Thoracic aorta (tissue), 2 donors: ENCODE results near the gene RAPGEF4. TPM values are rescaled to one million over a fixed set of nuclear protein-coding genes. Genes with fewer than 3 reads are reported as not detected.

Experiments
- ATAC-seq: fragments of 150-250 bp; one replicate; pipeline ENCODE4 v1.8.0; 2017; ENCODE audit warnings: low read depth; ENCODE audit not compliant: insufficient number of reproducible peaks, low FRiP score
- DNase-seq: peaks from one replicate; pipeline ENCODE4 v3.0.0-alpha.2; 2020; ENCODE audit warnings: low spot score
- H3K27ac ChIP-seq, 2 donors: fragments of 200-600 bp; sonication (generic); 1 replicate in 1 of 2; 2 replicates in 1 of 2; pipeline ENCODE4 v1.5.1; 2016; ENCODE audit warnings: mild to moderate bottlenecking in 2 of 2, moderate library complexity in 2 of 2
- H3K27me3 ChIP-seq: fragments of 200-600 bp; sonication (generic); replicated peaks from 2 replicates; pipeline ENCODE4 v1.6.0; 2016; ENCODE audit warnings: mild to moderate bottlenecking; ENCODE audit not compliant: insufficient read depth
- H3K36me3 ChIP-seq: fragments of 200-600 bp; sonication (generic); one replicate; pipeline ENCODE4 v1.5.1; 2016
- H3K4me1 ChIP-seq, 2 donors: fragments of 200-600 bp; sonication (generic); 1 replicate in 1 of 2; 2 replicates in 1 of 2; pipeline versions ENCODE4 v1.5.1 to v1.6.0; 2016; ENCODE audit warnings: low read depth in 2 of 2, mild to moderate bottlenecking in 1 of 2; ENCODE audit not compliant: control insufficient read depth in 1 of 2
- H3K4me3 ChIP-seq: fragments of 200-600 bp; sonication (generic); 2 replicates; pipeline ENCODE4 v1.5.1; 2016; ENCODE audit warnings: mild to moderate bottlenecking
- H3K9me3 ChIP-seq: fragments of 200-600 bp; sonication (generic); 2 replicates; pipeline ENCODE4 v1.5.1; 2016
- CTCF ChIP-seq: fragments of 200-600 bp; sonication (generic); IDR thresholded peaks from one replicate; pipeline ENCODE4 v1.5.1; 2019; ENCODE audit warnings: antibody characterized with exemption
- total RNA-seq, 2 donors: library from RNA; depleted of rRNA; stranded (reverse); fragments of >200 nt; gene quantifications; one replicate each; pipeline versions ENCODE4 v1.1.0 to v1.2.3, GENCODE V29; 2016

The RAPGEF4 gene
- total RNA-seq, 2 donors from 2014 or later, result 9.9 to 18.4 TPM

- H3K36me3 ChIP-seq, result no peaks in the 10 kb centered on the region
- DNase-seq (no peak), ATAC-seq (no peak)
- H3K4me1 ChIP-seq, result peaks cover 24 to 41% of the 10 kb centered on the region in 2 donors
- H3K27ac ChIP-seq, result no peak overlapping the region
- no peaks in the 10 kb centered on the region for H3K9me3 ChIP-seq
- no peaks in the 10 kb centered on the region for H3K27me3 ChIP-seq
- no peak overlapping the region for H3K4me3 ChIP-seq
- TF ChIP-seq CTCF, result no peak
Observed at GRCh38 chr2:173079141-173079540, 343.5 kb downstream of the RAPGEF4 start.

- no peak for TF ChIP-seq CTCF
- no peak for ATAC-seq
- Histone ChIP-seq H3K36me3 (no peaks in the 10 kb centered on the region), H3K27ac (no peak overlapping the region), H3K4me1 (peaks cover 24 to 41% of the 10 kb centered on the region in 2 donors), H3K4me3 (no peak overlapping the region), H3K9me3 (no peaks in the 10 kb centered on the region), H3K27me3 (no peaks in the 10 kb centered on the region)
- DNase-seq, result no peak
Observed at GRCh38 chr2:173079973-173080860, 344.6 kb downstream of the RAPGEF4 start.

DNA sequence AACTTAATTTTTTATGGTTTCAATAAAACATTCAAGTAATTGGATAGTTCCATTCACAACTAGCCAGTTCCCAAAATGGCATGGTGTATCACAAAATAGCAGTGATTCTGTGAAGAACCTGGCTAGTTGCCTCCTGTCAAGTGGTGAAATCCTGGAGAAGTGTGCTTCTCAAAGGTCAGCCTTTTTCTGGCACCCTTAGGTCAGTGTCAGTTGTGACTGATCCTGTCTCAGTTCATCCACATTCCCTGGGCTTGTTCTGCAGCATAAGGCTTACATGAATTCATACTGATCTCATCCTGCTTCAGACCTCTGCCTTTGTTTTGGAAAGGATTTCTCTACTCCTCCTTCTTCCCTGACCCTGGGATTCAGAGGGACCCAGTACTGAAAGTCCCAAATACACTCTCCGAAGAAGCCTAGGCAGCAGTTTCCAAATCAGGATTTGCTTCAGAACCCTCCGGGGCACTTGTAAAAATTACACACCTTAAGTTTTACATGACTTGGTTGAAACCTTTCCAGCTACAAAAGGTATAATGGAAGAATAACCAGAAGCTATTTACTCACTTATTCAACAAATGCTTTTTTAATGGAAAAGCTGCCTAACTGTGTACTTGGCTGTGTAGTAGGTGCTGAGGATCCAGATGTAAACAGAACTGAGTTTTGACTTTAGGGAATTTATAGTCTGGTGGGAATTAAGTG lies 351.0 kb downstream of the RAPGEF4 start:
- peak overlapping the region; percentile 23 for H3K4me3 ChIP-seq
- H3K36me3 ChIP-seq, result no peaks in the 10 kb centered on the region
- ATAC-seq, result no peak
- no peak for TF ChIP-seq CTCF
- no peaks in the 10 kb centered on the region for H3K27me3 ChIP-seq
- peaks cover 39 to 75% of the 10 kb centered on the region in 2 donors for H3K4me1 ChIP-seq
- no peak for DNase-seq
- H3K9me3 ChIP-seq, result no peaks in the 10 kb centered on the region
- peak overlapping the region; percentile 60 to 72 for H3K27ac ChIP-seq

GRCh38 chr2:173087214-173087581 lies 351.6 kb downstream of the RAPGEF4 start:
- Histone ChIP-seq H3K27me3 (no peaks in the 10 kb centered on the region), H3K9me3 (no peaks in the 10 kb centered on the region), H3K4me3 (peak overlapping the region; percentile 23), H3K27ac (peak overlapping the region; percentile 60 to 72), H3K36me3 (no peaks in the 10 kb centered on the region), H3K4me1 (peaks cover 44 to 80% of the 10 kb centered on the region in 2 donors)
- no peak for TF ChIP-seq CTCF
- DNase-seq (no peak), ATAC-seq (no peak)

- Histone ChIP-seq H3K36me3 (no peaks in the 10 kb centered on the region), H3K4me3 (no peak overlapping the region), H3K27me3 (no peaks in the 10 kb centered on the region), H3K27ac (peak overlapping the region; percentile 63 to 72), H3K4me1 (peaks cover 40 to 87% of the 10 kb centered on the region in 2 donors), H3K9me3 (no peaks in the 10 kb centered on the region)
- ATAC-seq (no peak), DNase-seq (no peak)
- no peak for TF ChIP-seq CTCF
Observed at GRCh38 chr2:173087793-173088496, 352.3 kb downstream of the RAPGEF4 start.
